ENCODE results near the gene PGC. TPM values are rescaled to one million over a fixed set of nuclear protein-coding genes. Genes with fewer than 3 reads are reported as not detected.

PGC gene
- total and polyA plus RNA-seq, 4 donors, result 19.2 to 1,394 (median 467) TPM

GRCh38 chr6:41692730-41693129 lies 54.5 kb downstream of the PGC start:
- H3K36me3 ChIP-seq (ENCODE audit: control insufficient read depth in 4 of 4, insufficient read depth in 4 of 4, low read length in 4 of 4), result peaks cover 0 to 16% (median 2%) of the 10 kb centered on the region in 4 donors
- DNase-seq (no peak), ATAC-seq (ENCODE audit: insufficient read depth, low FRiP score) (no peak)
- no peak for TF ChIP-seq CTCF (IDR thresholded peaks at IDR 0.05; ENCODE audit: control extremely low read depth, extremely low read depth)
- H3K9me3 ChIP-seq (ENCODE audit: control insufficient read depth in 4 of 4, insufficient read depth in 3 of 4, low read length in 3 of 4), result no peaks in the 10 kb centered on the region
- WGBS, 2 donors, result 94 to 98% methylated on average over 2 of the region's 2 CpGs
- H3K9ac ChIP-seq (ENCODE audit: insufficient read depth in 1 of 2, low read length in 2 of 2), result no peak overlapping the region
- H3K4me1 ChIP-seq (ENCODE audit: control insufficient read depth in 5 of 5, insufficient read depth in 5 of 5, low read length in 5 of 5), result peaks cover 0 to 3% (median 0%) of the 10 kb centered on the region in 5 donors
- no peaks in the 10 kb centered on the region for H3K27me3 ChIP-seq (ENCODE audit: control insufficient read depth in 3 of 3, insufficient read depth in 3 of 3, low read length in 2 of 3)
- H3K27ac ChIP-seq (ENCODE audit: low read depth in 1 of 2, low read length in 1 of 2), result no peak overlapping the region
- H3K4me3 ChIP-seq, result no peak overlapping the region

GRCh38 chr6:41692080-41692675 lies 55.0 kb downstream of the PGC start:
- H3K9ac ChIP-seq (ENCODE audit: insufficient read depth in 1 of 2, low read length in 2 of 2), result no peak overlapping the region
- ATAC-seq (ENCODE audit: insufficient read depth, low FRiP score), result no peak
- H3K4me1 ChIP-seq (ENCODE audit: control insufficient read depth in 5 of 5, insufficient read depth in 5 of 5, low read length in 5 of 5), result peaks cover 0 to 3% (median 0%) of the 10 kb centered on the region in 5 donors
- no peak for DNase-seq
- peaks cover 0 to 19% (median 2%) of the 10 kb centered on the region in 4 donors for H3K36me3 ChIP-seq (ENCODE audit: control insufficient read depth in 4 of 4, insufficient read depth in 4 of 4, low read length in 4 of 4)
- H3K9me3 ChIP-seq (ENCODE audit: control insufficient read depth in 4 of 4, insufficient read depth in 3 of 4, low read length in 3 of 4), result no peaks in the 10 kb centered on the region
- no peaks in the 10 kb centered on the region for H3K27me3 ChIP-seq (ENCODE audit: control insufficient read depth in 3 of 3, insufficient read depth in 3 of 3, low read length in 2 of 3)
- TF ChIP-seq CTCF (IDR thresholded peaks at IDR 0.05; ENCODE audit: control extremely low read depth, extremely low read depth), result no peak
- H3K4me3 ChIP-seq, result no peak overlapping the region
- no peak overlapping the region for H3K27ac ChIP-seq (ENCODE audit: low read depth in 1 of 2, low read length in 1 of 2)

DNA sequence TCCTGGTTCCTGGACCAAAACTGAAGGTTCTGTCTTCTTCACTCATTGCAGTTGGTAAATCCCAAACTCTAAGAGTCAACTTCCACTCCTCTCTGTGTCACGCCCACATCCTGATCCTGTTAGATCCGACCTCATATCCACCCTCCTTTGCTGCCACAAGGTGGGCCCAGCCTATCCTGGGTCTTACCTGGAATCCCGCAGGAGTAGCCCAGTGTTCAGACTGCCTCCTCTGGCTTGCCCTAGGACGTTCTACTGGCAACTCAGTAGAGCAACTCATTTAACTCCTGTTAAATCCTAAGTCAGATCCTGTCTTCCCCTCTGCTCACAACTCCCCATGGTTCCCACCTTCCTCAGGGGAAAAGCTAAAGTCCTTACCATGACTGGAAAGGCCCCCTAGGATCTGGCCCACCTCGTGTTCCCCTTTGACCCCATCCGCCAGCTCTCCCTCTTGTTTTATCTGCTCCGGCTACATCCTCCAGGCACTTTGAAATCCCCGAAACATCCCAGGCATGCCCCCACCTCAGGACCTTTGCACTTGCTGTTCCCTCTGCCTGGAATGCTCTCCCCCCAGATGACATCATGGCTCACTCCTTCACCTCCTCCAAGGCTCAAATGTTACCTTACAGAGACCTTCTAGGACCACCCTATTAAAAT lies 55.6 kb downstream of the PGC start:
- WGBS, 2 donors, result 91 to 93% methylated on average over 8 of the region's 8 CpGs
- H3K27ac ChIP-seq (ENCODE audit: low read depth in 1 of 2, low read length in 1 of 2), result no peak overlapping the region
- no peak for TF ChIP-seq CTCF (IDR thresholded peaks at IDR 0.05; ENCODE audit: control extremely low read depth, extremely low read depth)
- H3K4me3 ChIP-seq, result no peak overlapping the region
- no peaks in the 10 kb centered on the region for H3K27me3 ChIP-seq (ENCODE audit: control insufficient read depth in 3 of 3, insufficient read depth in 3 of 3, low read length in 2 of 3)
- no peak for ATAC-seq (ENCODE audit: insufficient read depth, low FRiP score)
- H3K36me3 ChIP-seq (ENCODE audit: control insufficient read depth in 4 of 4, insufficient read depth in 4 of 4, low read length in 4 of 4), result peaks cover 0 to 19% (median 2%) of the 10 kb centered on the region in 4 donors
- H3K9me3 ChIP-seq (ENCODE audit: control insufficient read depth in 4 of 4, insufficient read depth in 3 of 4, low read length in 3 of 4), result no peaks in the 10 kb centered on the region
- H3K4me1 ChIP-seq (ENCODE audit: control insufficient read depth in 5 of 5, insufficient read depth in 5 of 5, low read length in 5 of 5), result peaks cover 0 to 3% (median 0%) of the 10 kb centered on the region in 5 donors
- no peak for DNase-seq
- no peak overlapping the region for H3K9ac ChIP-seq (ENCODE audit: insufficient read depth in 1 of 2, low read length in 2 of 2)

Measured in lung (tissue), 12 donors.